ENCODE measurements around the gene TPCN1.

TPCN1 gene

DNA sequence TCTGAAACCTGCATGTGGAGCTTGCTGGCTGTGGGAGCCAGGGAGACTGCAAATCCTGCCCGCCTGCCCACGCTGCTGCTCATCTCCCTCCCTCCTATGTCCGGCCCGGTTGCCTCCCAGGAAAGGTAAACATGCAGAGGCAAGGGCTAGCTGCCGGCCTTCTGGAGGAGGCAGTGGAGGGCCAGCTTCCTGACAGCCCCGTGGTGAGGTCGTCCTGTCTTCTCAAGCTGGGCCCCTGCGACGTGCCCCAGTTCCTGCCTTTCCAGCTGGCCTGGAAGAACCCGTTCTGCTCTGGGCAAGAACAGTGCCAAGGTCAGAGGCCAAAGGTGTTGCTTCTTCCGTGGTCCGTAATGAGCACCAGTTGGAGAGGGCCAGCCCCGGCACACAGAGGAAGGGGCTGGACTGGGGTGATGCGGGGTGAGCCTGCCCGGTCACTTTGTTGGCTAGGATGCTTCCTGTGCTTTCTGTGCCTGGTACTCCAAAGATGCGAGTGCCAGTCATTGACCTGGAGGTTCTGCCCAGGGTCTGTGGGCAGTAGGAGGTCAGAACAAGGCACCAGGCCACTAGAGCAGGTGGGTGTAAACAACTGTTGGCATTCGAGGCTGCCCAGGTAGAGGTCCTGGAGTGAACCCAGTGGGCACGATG lies 25.3 kb downstream of the TPCN1 start:
- no peak for DNase-seq (ENCODE audit: low read depth)
- no peak for TF ChIP-seq CTCF (conservative IDR thresholded peaks at IDR 0.05; ENCODE audit: control insufficient read depth, insufficient read depth, low read depth, low read length)
- no peak overlapping the region for H3K4me3 ChIP-seq (ENCODE audit: control insufficient read depth, low read depth, low read length)

DNA sequence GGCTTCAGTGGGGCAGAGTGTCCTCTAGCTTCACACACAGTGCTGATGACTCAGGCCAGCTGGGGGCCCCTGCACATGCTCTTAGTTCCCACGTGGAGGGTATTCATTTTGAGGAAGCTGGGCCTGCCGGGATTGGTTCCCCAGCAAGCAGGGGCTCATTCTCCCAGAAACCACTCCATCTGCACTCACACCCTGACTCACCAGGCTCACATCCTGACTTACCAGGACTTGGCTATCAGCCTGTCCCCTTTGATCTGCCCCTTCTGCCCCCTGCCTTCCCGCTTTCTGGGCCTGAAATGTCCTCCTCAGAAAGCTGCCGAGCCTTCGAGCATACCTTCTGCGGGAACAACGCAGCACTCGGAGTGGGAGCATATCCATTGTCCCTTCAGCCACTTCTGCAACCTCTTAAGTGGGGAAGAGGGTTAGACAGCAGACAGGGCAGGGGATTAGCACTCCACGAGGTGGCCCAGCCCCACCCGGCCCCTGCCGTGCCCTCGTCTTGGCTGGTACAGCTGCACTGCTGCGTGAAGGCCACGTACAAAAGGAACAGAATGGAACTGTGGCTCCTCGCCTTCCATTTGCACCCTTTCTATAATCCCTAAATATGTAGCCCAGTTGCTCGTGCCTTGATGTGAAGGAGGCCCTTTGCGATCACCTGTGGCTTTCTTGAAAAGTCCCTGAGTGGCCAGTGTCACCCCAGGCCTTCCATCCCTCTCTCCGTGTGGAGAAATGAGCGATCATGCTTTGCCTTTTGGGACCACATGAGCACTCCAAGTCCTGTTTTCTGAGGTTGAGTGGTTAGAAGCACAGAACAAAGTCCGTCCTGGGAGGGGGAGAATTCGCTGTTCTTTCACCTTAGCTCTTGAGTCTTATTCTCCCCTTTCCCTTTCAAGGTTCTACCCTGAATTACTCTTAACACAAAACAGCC lies 26.1 kb downstream of the TPCN1 start:
- no peak overlapping the region for H3K4me3 ChIP-seq (ENCODE audit: control insufficient read depth, low read depth, low read length)
- DNase-seq (ENCODE audit: low read depth): peak; percentile 65
- TF ChIP-seq CTCF (conservative IDR thresholded peaks at IDR 0.05; ENCODE audit: control insufficient read depth, insufficient read depth, low read depth, low read length): no peak

GRCh38 chr12:113248051-113248825 lies 27.0 kb downstream of the TPCN1 start:
- no peak for DNase-seq (ENCODE audit: low read depth)
- H3K4me3 ChIP-seq (ENCODE audit: control insufficient read depth, low read depth, low read length): no peak overlapping the region
- no peak for TF ChIP-seq CTCF (conservative IDR thresholded peaks at IDR 0.05; ENCODE audit: control insufficient read depth, insufficient read depth, low read depth, low read length)

DNA sequence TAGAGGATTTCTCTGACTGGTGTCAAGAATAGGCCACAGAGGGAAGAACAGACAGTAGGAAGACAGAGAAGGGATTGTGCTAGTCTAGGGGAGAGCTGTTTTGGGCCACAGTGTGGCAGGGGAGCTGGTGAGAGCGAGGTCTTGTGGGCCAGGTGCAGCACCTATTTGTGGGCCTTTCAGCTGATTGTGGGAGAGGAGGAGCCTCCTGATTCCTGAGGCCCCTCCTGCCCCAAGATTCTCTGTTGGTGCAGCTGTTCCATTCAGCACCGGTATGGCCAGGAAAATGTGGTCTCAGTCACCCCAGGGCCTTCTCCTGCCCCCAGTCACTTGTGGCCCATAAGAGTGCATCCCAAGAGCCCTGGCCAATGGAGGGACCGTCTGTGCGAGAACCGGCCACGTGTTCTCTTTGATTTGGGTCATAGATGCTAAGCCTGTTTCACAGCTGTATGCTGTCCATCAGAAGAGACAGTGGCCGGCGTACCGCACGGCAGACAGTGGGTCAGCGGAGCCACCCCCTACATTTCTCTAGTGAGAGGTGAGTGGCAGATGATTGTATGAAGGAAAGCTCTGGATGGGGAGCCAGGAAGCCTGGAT lies 27.7 kb downstream of the TPCN1 start:
- no peak overlapping the region for H3K4me3 ChIP-seq (ENCODE audit: control insufficient read depth, low read depth, low read length)
- DNase-seq (ENCODE audit: low read depth): no peak
- TF ChIP-seq CTCF (conservative IDR thresholded peaks at IDR 0.05; ENCODE audit: control insufficient read depth, insufficient read depth, low read depth, low read length): no peak

DNA sequence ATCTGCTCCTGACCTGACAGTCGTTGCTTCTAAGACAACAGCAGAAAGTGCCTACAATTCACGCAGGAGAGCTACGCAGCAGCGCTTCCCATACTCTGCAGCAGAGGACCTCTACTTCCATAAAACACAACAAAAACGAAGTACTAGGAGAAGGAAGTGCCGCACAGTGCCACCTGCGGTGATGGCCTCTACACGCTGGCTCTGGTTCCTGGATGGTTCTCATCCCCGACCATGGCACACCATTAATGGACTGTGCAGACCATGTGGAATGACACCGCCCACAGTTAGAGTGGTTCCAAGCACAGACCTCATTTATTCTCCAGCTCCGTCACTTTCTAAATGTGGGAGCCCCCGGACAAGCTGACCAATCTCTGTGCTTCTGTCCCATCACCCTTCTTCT lies 28.3 kb downstream of the TPCN1 start:
- no peak for DNase-seq (ENCODE audit: low read depth)
- TF ChIP-seq CTCF (conservative IDR thresholded peaks at IDR 0.05; ENCODE audit: control insufficient read depth, insufficient read depth, low read depth, low read length): no peak
- no peak overlapping the region for H3K4me3 ChIP-seq (ENCODE audit: control insufficient read depth, low read depth, low read length)

DNA sequence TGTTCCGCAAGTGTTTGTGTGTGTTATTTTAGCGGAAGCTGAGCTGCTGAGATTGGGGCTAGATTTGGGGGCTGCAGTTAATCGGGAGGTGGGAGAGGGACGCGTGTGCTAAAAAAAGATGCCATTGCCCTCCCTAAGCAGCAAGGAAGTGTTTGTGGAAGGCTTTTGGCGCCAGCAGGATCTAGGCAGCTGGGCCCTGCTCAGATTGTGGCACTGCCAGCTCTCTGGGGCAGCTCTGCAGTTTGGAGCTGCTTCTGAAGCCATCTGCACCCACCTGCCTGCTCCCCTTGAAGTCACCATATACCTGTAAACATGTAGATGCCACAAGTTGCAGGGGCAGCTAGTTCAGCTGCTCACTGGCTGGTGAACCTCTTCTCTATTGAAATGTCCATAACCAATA lies 28.8 kb downstream of the TPCN1 start:
- no peak for TF ChIP-seq CTCF (conservative IDR thresholded peaks at IDR 0.05; ENCODE audit: control insufficient read depth, insufficient read depth, low read depth, low read length)

More for the DNA sequence above, 28.8 kb downstream of the TPCN1 start:
- no peak for DNase-seq (ENCODE audit: low read depth)
- no peak overlapping the region for H3K4me3 ChIP-seq (ENCODE audit: control insufficient read depth, low read depth, low read length)
